GM23248 (cell line): ENCODE data around the gene CCDC197.

Source experiments
- EZH2 ChIP-seq: fragments of 200-600 bp; sonication (generic); IDR thresholded peaks from 2 replicates; pipeline ENCODE4 v1.6.1; 2018; ENCODE audit warnings: antibody characterized with exemption, mild to moderate bottlenecking; ENCODE audit not compliant: insufficient read depth, poor library complexity, severe bottlenecking
- EZH2phosphoT487 ChIP-seq: fragments of 200-600 bp; sonication (generic); IDR thresholded peaks from 2 replicates; pipeline ENCODE4 v1.6.1; 2018; ENCODE audit warnings: antibody characterized with exemption, moderate library complexity, mild to moderate bottlenecking, low read depth; ENCODE audit not compliant: insufficient read depth

DNA sequence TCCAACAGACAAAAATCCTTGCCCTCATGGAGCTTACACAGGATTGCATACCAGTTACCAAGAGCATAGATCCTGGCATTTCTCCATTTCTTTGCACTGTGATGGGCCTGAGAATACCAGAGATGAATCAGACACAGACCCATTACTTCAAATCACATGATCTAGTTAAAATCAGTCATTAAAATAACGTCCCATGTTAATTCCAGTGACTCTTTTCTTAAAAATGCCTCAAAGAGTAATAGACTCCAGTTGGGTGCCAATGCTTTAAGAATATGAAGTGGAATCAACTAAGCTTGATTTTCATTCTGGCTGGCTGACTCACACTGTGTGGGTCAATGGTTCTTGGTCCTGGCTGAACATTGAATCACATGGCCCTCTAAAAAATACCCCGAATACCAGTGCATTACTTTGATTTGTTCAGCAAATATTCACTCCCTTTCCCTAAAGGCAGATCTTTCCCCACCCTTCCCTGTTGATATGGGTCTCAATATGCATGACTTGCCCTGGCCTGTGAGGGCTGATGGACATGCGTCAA lies 31.7 kb upstream of the CCDC197 start:
- TF ChIP-seq EZH2 (no peak), EZH2phosphoT487 (no peak)
